ENCODE measurements around the gene EIF4EBP2. TPM values are rescaled to one million over a fixed set of nuclear protein-coding genes. Genes with fewer than 3 reads are reported as not detected.

EIF4EBP2 gene
- total and polyA plus RNA-seq, 4 donors, result 25.7 to 70.0 (median 33.0) TPM

GRCh38 chr10:70359017-70359550, 44.9 kb upstream of the EIF4EBP2 start:
- no peak for DNase-seq (ENCODE audit: low spot score)
- Histone ChIP-seq H3K36me3 (ENCODE audit: control insufficient read depth in 4 of 4, insufficient read depth in 3 of 4, low read depth in 1 of 4, low read length in 3 of 4) (no peaks in the 10 kb centered on the region), H3K4me1 (ENCODE audit: control insufficient read depth in 4 of 4, insufficient read depth in 4 of 4, low read length in 3 of 4) (peaks cover 0 to 12% (median 6%) of the 10 kb centered on the region in 4 donors), H3K9ac (ENCODE audit: low read depth in 1 of 2, low read length in 2 of 2) (no peak overlapping the region), H3K27ac (ENCODE audit: low read depth in 1 of 2, low read length in 2 of 2) (no peak overlapping the region), H3K4me3 (ENCODE audit: low read depth in 1 of 3, low read length in 3 of 3) (no peak overlapping the region), H3K27me3 (ENCODE audit: control insufficient read depth in 4 of 4, insufficient read depth in 4 of 4, low read length in 3 of 4) (no peaks in the 10 kb centered on the region), H3K9me3 (ENCODE audit: control insufficient read depth in 4 of 4, low read length in 3 of 4) (no peaks in the 10 kb centered on the region)
- TF ChIP-seq RXRA (IDR thresholded peaks at IDR 0.05) (no peak), YY1 (IDR thresholded peaks at IDR 0.05) (no peak), EGR1 (IDR thresholded peaks at IDR 0.05; ENCODE audit: low read depth in 2 of 2) (no peak), JUND (IDR thresholded peaks at IDR 0.05) (no peak), ZBTB33 (IDR thresholded peaks at IDR 0.05) (no peak), FOXA1 (IDR thresholded peaks at IDR 0.05) (no peak), NR2F2 (IDR thresholded peaks at IDR 0.05) (no peak), SP1 (IDR thresholded peaks at IDR 0.05) (no peak), HNF4A (conservative IDR thresholded peaks at IDR 0.05) (no peak), HNF4G (IDR thresholded peaks at IDR 0.05) (no peak), RAD21 (IDR thresholded peaks at IDR 0.05) (no peak), FOXA2 (IDR thresholded peaks at IDR 0.05) (no peak), REST (IDR thresholded peaks at IDR 0.05) (no peak), TAF1 (conservative IDR thresholded peaks at IDR 0.05) (no peak), CTCF (IDR thresholded peaks at IDR 0.05; ENCODE audit: low read depth, low read length, missing input control) (no peak)
- TF ChIP-seq, protein P1, sequence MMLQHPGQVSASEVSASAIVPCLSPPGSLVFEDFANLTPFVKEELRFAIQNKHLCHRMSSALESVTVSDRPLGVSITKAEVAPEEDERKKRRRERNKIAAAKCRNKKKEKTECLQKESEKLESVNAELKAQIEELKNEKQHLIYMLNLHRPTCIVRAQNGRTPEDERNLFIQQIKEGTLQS (IDR thresholded peaks at IDR 0.05), result no peak
- TF ChIP-seq, protein P2, sequence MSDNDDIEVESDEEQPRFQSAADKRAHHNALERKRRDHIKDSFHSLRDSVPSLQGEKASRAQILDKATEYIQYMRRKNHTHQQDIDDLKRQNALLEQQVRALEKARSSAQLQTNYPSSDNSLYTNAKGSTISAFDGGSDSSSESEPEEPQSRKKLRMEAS (IDR thresholded peaks at IDR 0.05), result no peak
- 95% methylated on average over 4 of the region's 4 CpGs for WGBS
